HepG2 (cell line): ENCODE measurements around the gene CLUH. TPM values are rescaled to one million over a fixed set of nuclear protein-coding genes. Genes with fewer than 3 reads are reported as not detected.

Source experiments
- ATAC-seq: fragments of 200-7000 bp; cut with Tn5 transposase; 3 replicates; pipeline ENCODE4 v1.9.1; 2020; ENCODE audit warnings: mild to moderate bottlenecking, moderate library complexity
- BruUV-seq: library from RNA; stranded (reverse); fragments of 400-500 nt; replicated peaks from 2 replicates; lab custom pipeline; 2021; lab: Mats Ljungman, UMichigan
- CTCF ChIA-PET: fragments of 300-600 bp; formaldehyde crosslinking; extraction: SDS; loops from one replicate; lab custom pipeline; 2021; ENCODE audit warnings: low total read pairs, inconsistent platforms, low intra/inter-chr PET ratio; lab: Yijun Ruan, JAX
- POLR2A ChIA-PET: fragments of 350-600 bp; sonication (Branson Sonifier 250); formaldehyde crosslinking; loops from one replicate; lab custom pipeline; 2020; ENCODE audit warnings: antibody characterized with exemption, inconsistent platforms; lab: Yijun Ruan, JAX
- DNase-seq: peaks from one replicate; pipeline ENCODE4 v3.0.0-alpha.2; 2015; ENCODE audit warnings: low spot score
- FAIRE-seq: peaks from 3 replicates; lab custom pipeline; 2011; peaks lifted over from hg19 to GRCh38; lab: Jason Lieb, UNC
- H2AFZ ChIP-seq: one replicate; pipeline ENCODE4 v1.6.1; 2011; ENCODE audit warnings: low read length, inconsistent platforms
- H3K27ac ChIP-seq: fragments of 300-600 bp; 3 replicates; pipeline ENCODE4 v1.8.0; 2011; ENCODE audit warnings: mixed run types, mild to moderate bottlenecking, mixed read lengths, low read length, inconsistent platforms; ENCODE audit not compliant: insufficient read depth; ENCODE audit errors: extremely low read length
- H3K27me3 ChIP-seq, 2 experiments: fragments of 200-600 bp in 1 of 2; 2 replicates in 1 of 2; 3 replicates in 1 of 2; pipeline versions ENCODE4 v1.6.0 to v1.8.0; 2011; ENCODE audit warnings: low read length in 2 of 2, mild to moderate bottlenecking in 2 of 2, moderate library complexity in 2 of 2, inconsistent platforms in 1 of 2; ENCODE audit not compliant: insufficient read depth in 2 of 2, control insufficient read depth in 1 of 2
- H3K36me3 ChIP-seq, 2 experiments: fragments of 200-600 bp in 1 of 2; replicated peaks in 1 of 2; 2 replicates in 1 of 2; 3 replicates in 1 of 2; pipeline versions ENCODE4 v1.5.1 to v1.8.0; 2011; ENCODE audit warnings: low read length in 2 of 2, inconsistent platforms in 1 of 2; ENCODE audit not compliant: insufficient read depth in 2 of 2, control insufficient read depth in 1 of 2
- H3K4me1 ChIP-seq: 2 replicates; pipeline ENCODE4 v1.5.1; 2012; ENCODE audit warnings: low read length, inconsistent platforms; ENCODE audit not compliant: insufficient read depth
- H3K4me2 ChIP-seq: 2 replicates; pipeline ENCODE4 v1.6.0; 2011; ENCODE audit warnings: low read depth, low read length, inconsistent platforms
- H3K4me3 ChIP-seq, 3 experiments: fragments of 200-600 bp in 1 of 3; sonication (generic), shearing (Covaris generic) in 1 of 3; replicated peaks in 1 of 3; 2 replicates each; pipeline ENCODE4 v1.5.1; 2011 to 2016; ENCODE audit warnings: low read length in 3 of 3, inconsistent platforms in 2 of 3, low read depth in 2 of 3, mild to moderate bottlenecking in 2 of 3, control low read depth in 1 of 3, mixed read lengths in 1 of 3; ENCODE audit not compliant: insufficient read depth in 1 of 3
- H3K79me2 ChIP-seq: one replicate; pipeline ENCODE4 v1.6.1; 2011; ENCODE audit warnings: low read length, inconsistent platforms; ENCODE audit not compliant: insufficient read depth
- H3K9ac ChIP-seq: 2 replicates; pipeline ENCODE4 v1.6.0; 2011; ENCODE audit warnings: mild to moderate bottlenecking, low read depth, low read length, inconsistent platforms; ENCODE audit not compliant: insufficient read depth
- H3K9me3 ChIP-seq: 2 replicates; pipeline ENCODE4 v1.5.1; 2012; ENCODE audit warnings: mild to moderate bottlenecking, low read length
- H4K20me1 ChIP-seq: 2 replicates; pipeline ENCODE4 v1.6.0; 2011; ENCODE audit warnings: inconsistent platforms, mild to moderate bottlenecking, low read length, moderate library complexity; ENCODE audit not compliant: insufficient read depth
- AGO2 ChIP-seq: fragments of 200-400 bp; formaldehyde crosslinking; optimal IDR thresholded peaks from 2 replicates; pipeline ENCODE3; 2017; ENCODE audit warnings: mild to moderate bottlenecking, low read depth, low read length, moderate library complexity
- MEIS2 ChIP-seq: sonication (generic); formaldehyde crosslinking; IDR thresholded peaks from 2 replicates; pipeline ENCODE4 v1.9.0; 2021; ENCODE audit warnings: mild to moderate bottlenecking, missing genetic modification reagents
- NAIF1 ChIP-seq: sonication (generic); formaldehyde crosslinking; IDR thresholded peaks from 2 replicates; pipeline ENCODE4 v1.5.0; 2020; ENCODE audit warnings: mild to moderate bottlenecking, missing genetic modification reagents, borderline replicate concordance
- PHF8 ChIP-seq: sonication (generic); formaldehyde crosslinking; IDR thresholded peaks from 2 replicates; pipeline ENCODE4 v1.5.0; 2020; ENCODE audit warnings: missing genetic modification reagents
- RBFOX2 ChIP-seq: fragments of 200-400 bp; formaldehyde crosslinking; IDR thresholded peaks from 2 replicates; pipeline ENCODE4 v1.6.1; 2017; ENCODE audit warnings: low read depth, mild to moderate bottlenecking, low read length
- RBM22 ChIP-seq: fragments of 200-400 bp; formaldehyde crosslinking; optimal IDR thresholded peaks from 2 replicates; pipeline ENCODE3; 2017; ENCODE audit warnings: mild to moderate bottlenecking, low read length, moderate library complexity
- RFX3 ChIP-seq: IDR thresholded peaks from 2 replicates; pipeline ENCODE4 v1.6.1; 2016; ENCODE audit warnings: missing biosample characterization, missing genetic modification reagents
- ZNF180 ChIP-seq: sonication (generic); formaldehyde crosslinking; IDR thresholded peaks from 2 replicates; pipeline ENCODE4 v1.4.0; 2020; ENCODE audit warnings: low read depth, missing genetic modification reagents, borderline replicate concordance
- ZNF335 ChIP-seq: sonication (generic); formaldehyde crosslinking; IDR thresholded peaks from 2 replicates; pipeline ENCODE4 v1.4.0; 2020; ENCODE audit warnings: missing genetic modification reagents
- ZNF431 ChIP-seq: sonication (generic); formaldehyde crosslinking; IDR thresholded peaks from 2 replicates; pipeline ENCODE4 v1.9.0; 2022; ENCODE audit warnings: missing genetic modification reagents, low read depth, mild to moderate bottlenecking, borderline replicate concordance
- ZNF468 ChIP-seq: sonication (generic); formaldehyde crosslinking; IDR thresholded peaks from 2 replicates; pipeline ENCODE4 v1.8.0; 2022; ENCODE audit warnings: mild to moderate bottlenecking, moderate library complexity, missing genetic modification reagents
- ZNF530 ChIP-seq: sonication (generic); formaldehyde crosslinking; IDR thresholded peaks from 2 replicates; pipeline ENCODE4 v1.5.0; 2020; ENCODE audit warnings: low read depth, mild to moderate bottlenecking, missing genetic modification reagents
- ZNF746 ChIP-seq: sonication (generic); formaldehyde crosslinking; IDR thresholded peaks from 2 replicates; pipeline ENCODE4 v1.8.0; 2022; ENCODE audit warnings: mild to moderate bottlenecking, missing genetic modification reagents
- WGBS: methylation state at CpG from one replicate; pipeline ENCODE4 v1.1.6; 2017; ENCODE audit warnings: low lambda C conversion rate; 5-methylcytosine and 5-hydroxymethylcytosine counted together
- in situ Hi-C: cut with HindIII; loops from 2 replicates; pipeline ENCODE4 v1.10.0; 2017; ENCODE audit warnings: low pct_unique_long_range_greater_than_20kb; ENCODE audit not compliant: extremely low pct_ligation_motif_present
- intact Hi-C: fragments of 100-400 bp; cut with micrococcal nuclease; formaldehyde crosslinking; loops from one replicate; pipeline ENCODE4 v1.10.0; 2022; ENCODE audit not compliant: unreplicated experiment
- polyA plus RNA-seq, 8 experiments: library from polyadenylated mRNA; depleted of rRNA in 3 of 8; stranded (reverse) in 7 of 8; unstranded in 1 of 8; fragments of >200 nt; fragmentation: Illumina TruSeq in 4 of 8; extraction: Trizol in 4 of 8; gene quantifications; 2 replicates each; pipeline versions ENCODE4 v1.2.1 to v1.2.3, GENCODE V29; 2011 to 2016; ENCODE audit warnings: low read depth in 4 of 8, missing spikeins in 1 of 8, mixed read lengths in 1 of 8; ENCODE audit not compliant: insufficient read depth in 1 of 8
- total RNA-seq, 5 experiments: library from RNA; depleted of rRNA; stranded (reverse); fragments of >200 nt; fragmentation: Illumina TruSeq; extraction: Trizol; gene quantifications; 2 replicates each; pipeline ENCODE4 v1.2.3, GENCODE V29; 2016; ENCODE audit warnings: low read depth in 1 of 5
- TF ChIP-seq, protein P1 (sequence below): IDR thresholded peaks from 2 replicates; pipeline ENCODE4 v1.6.1; 2016; ENCODE audit warnings: low read depth, missing genetic modification reagents, missing compliant biosample characterization
- TF ChIP-seq, protein P2 (sequence below): sonication (generic); formaldehyde crosslinking; IDR thresholded peaks from 2 replicates; pipeline ENCODE4 v1.4.0; 2020; ENCODE audit warnings: missing genetic modification reagents

CLUH gene
- total and polyA plus RNA-seq, 2 of the 13 experiments (the other 11 are each of a cell fraction or from before 2014, with no cell fraction given), result 30.9 to 60.5 TPM

DNA sequence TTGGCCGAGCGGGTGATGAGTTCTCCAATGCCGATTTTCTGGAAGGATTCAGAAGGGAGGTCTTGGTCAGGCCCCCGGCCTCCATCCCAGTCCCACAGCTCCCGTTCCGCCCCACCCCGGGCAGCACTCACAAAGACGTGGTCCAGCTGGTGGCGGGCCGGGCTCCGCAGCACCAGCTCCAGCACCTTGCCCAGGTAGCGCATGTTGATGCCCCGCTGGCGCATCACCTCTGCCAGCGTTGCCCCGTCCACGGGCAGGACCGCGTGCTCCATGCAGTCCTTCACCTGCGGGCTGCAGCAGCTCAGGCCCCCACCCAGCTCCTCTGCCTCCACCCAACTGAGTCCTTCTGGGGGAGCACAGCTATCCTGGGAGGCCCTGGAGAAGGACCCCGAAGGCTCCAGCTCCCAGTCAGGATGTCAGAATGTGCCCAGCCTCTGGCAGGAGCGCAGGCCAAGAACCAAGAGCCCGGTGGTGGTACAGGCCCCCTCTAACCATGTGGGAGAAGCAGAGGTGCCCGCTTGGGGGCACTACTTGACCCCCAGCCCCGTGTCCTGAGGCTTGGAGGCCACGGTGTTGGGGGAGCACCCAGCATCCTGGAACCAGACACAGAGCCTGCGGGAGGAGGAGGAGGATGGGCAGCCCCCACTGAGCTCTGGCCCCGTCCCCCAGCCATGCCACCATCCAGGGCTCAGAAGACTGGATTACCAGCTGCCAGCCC, 16.2 kb downstream of the CLUH start:
- DNase-seq, result no peak

DNA sequence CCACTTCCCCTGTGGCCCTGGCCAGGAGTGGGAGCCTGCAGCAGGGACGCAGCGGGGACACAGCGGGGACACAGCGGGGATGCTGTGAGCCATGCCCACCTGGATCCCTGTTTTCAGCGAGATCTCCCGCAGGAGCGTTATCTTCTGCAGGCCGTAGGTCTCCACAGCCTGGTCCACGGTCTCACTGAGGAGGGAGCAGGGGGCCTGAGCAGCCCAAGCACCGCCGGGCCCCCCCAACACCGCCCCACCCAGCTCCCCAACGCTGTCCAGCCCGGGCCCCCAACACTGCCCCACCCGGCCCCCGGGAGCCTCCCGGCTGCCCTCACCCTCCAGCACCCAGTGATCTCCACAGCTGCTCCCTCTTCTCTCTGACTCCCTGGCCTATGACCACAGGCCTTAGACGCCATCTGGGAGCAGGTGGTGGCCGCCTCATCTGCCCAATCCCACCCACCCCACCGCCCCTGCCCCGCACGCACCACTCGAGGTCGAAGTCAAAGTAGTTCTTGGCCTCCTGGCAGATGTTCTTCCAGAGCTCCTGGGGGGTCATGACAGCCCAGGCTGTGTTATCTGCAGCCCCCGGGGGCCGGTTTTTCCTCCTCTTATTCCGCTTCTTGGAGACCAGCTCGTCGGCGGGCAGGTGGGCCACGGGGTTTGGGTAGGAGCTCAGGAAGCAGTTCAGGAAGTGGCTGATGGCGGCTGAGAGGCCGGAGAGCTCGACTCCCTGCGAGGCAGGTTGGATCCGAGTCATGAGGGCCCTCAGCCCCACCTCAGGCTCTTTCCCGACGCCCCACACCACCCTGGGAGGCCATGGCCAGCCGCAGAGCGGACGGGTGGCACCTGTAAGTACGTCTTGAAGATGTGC, 17.0 kb downstream of the CLUH start:
- intact Hi-C loops (no loop called here), in situ Hi-C loops (no loop called here)
- Histone ChIP-seq H3K4me2 (no peak overlapping the region), H4K20me1 (no peaks in the 10 kb centered on the region), H2AFZ (no peak overlapping the region), H3K9me3 (no peaks in the 10 kb centered on the region), H3K27me3 (no peaks in the 10 kb centered on the region), H3K79me2 (no peaks in the 10 kb centered on the region), H3K36me3 (peaks cover 44 to 61% of the 10 kb centered on the region in 2 experiments; a peak in 4 of 5 replicates), H3K9ac (no peak overlapping the region), H3K27ac (no peak overlapping the region), H3K4me1 (no peaks in the 10 kb centered on the region), H3K4me3 (no peak overlapping the region)
- no TSS peak for BruUV-seq
- ChIA-PET CTCF (no interaction called here), POLR2A (interaction anchor here (1.0 kb wide), 1 partner anchor 16 kb away, joined by 6 read pairs; no protein-coding TSS in a partner anchor)
- no peak for DNase-seq
- ATAC-seq, result no peak
- WGBS, result 96% methylated on average over 26 of the region's 42 CpGs
- FAIRE-seq, result no peak
- TF ChIP-seq MEIS2 (CRISPR knock-in tag) (no peak), ZNF180 (CRISPR knock-in tag) (no peak), AGO2 (peak; percentile 10), ZNF468 (no peak)
- TF ChIP-seq, protein P1, sequence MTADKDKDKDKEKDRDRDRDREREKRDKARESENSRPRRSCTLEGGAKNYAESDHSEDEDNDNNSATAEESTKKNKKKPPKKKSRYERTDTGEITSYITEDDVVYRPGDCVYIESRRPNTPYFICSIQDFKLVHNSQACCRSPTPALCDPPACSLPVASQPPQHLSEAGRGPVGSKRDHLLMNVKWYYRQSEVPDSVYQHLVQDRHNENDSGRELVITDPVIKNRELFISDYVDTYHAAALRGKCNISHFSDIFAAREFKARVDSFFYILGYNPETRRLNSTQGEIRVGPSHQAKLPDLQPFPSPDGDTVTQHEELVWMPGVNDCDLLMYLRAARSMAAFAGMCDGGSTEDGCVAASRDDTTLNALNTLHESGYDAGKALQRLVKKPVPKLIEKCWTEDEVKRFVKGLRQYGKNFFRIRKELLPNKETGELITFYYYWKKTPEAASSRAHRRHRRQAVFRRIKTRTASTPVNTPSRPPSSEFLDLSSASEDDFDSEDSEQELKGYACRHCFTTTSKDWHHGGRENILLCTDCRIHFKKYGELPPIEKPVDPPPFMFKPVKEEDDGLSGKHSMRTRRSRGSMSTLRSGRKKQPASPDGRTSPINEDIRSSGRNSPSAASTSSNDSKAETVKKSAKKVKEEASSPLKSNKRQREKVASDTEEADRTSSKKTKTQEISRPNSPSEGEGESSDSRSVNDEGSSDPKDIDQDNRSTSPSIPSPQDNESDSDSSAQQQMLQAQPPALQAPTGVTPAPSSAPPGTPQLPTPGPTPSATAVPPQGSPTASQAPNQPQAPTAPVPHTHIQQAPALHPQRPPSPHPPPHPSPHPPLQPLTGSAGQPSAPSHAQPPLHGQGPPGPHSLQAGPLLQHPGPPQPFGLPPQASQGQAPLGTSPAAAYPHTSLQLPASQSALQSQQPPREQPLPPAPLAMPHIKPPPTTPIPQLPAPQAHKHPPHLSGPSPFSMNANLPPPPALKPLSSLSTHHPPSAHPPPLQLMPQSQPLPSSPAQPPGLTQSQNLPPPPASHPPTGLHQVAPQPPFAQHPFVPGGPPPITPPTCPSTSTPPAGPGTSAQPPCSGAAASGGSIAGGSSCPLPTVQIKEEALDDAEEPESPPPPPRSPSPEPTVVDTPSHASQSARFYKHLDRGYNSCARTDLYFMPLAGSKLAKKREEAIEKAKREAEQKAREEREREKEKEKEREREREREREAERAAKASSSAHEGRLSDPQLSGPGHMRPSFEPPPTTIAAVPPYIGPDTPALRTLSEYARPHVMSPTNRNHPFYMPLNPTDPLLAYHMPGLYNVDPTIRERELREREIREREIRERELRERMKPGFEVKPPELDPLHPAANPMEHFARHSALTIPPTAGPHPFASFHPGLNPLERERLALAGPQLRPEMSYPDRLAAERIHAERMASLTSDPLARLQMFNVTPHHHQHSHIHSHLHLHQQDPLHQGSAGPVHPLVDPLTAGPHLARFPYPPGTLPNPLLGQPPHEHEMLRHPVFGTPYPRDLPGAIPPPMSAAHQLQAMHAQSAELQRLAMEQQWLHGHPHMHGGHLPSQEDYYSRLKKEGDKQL (CRISPR knock-in tag), result no peak

More for the DNA sequence above, 16.2 kb downstream of the CLUH start:
- no peaks in the 10 kb centered on the region for H3K4me1 ChIP-seq
- in situ Hi-C loops, result no loop called here
- no peak overlapping the region for H3K9ac ChIP-seq
- FAIRE-seq (no peak), ATAC-seq (no peak)
- intact Hi-C loops, result no loop called here
- CTCF ChIA-PET, result no interaction called here
- no peak overlapping the region for H3K4me3 ChIP-seq
- H3K27ac ChIP-seq, result no peak overlapping the region
- POLR2A ChIA-PET, result no interaction called here
- H2AFZ ChIP-seq, result no peak overlapping the region
- no peaks in the 10 kb centered on the region for H3K79me2 ChIP-seq
- no peaks in the 10 kb centered on the region for H3K9me3 ChIP-seq
- 90% methylated on average over 4 of the region's 28 CpGs for WGBS
- no TSS peak for BruUV-seq
- H3K36me3 ChIP-seq, result peaks cover 44 to 64% of the 10 kb centered on the region in 2 experiments; a peak in 4 of 5 replicates
- TF ChIP-seq ZNF746 (CRISPR knock-in tag) (no peak), AGO2 (peak; percentile 11), NAIF1 (CRISPR knock-in tag) (no peak), ZNF335 (CRISPR knock-in tag) (no peak), RFX3 (CRISPR knock-in tag) (no peak), ZNF431 (CRISPR knock-in tag) (no peak), RBFOX2 (0 out of 2 replicates have a peak, but pooled peaks have one; percentile 35), RBM22 (peak; percentile 66), ZNF530 (CRISPR knock-in tag) (no peak), PHF8 (CRISPR knock-in tag) (no peak)
- TF ChIP-seq, protein P2, sequence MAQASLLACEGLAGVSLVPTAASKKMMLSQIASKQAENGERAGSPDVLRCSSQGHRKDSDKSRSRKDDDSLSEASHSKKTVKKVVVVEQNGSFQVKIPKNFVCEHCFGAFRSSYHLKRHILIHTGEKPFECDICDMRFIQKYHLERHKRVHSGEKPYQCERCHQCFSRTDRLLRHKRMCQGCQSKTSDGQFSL (CRISPR knock-in tag), result no peak
- TF ChIP-seq, all 625 proteins: peak for 3
- Histone ChIP-seq H3K27me3 (no peaks in the 10 kb centered on the region), H4K20me1 (no peaks in the 10 kb centered on the region), H3K4me2 (no peak overlapping the region)
